Spinal cord (tissue), 10 donors: ENCODE data around the gene RIMS3. TPM values are rescaled to one million over a fixed set of nuclear protein-coding genes. Genes with fewer than 3 reads are reported as not detected.
"Not testable (repeated sequence)": the region's sequence is repeated elsewhere in the genome, so short reads cannot be mapped to it uniquely, and the experiment has no call there.

Experiments used
- DNase-seq, 6 donors: peaks; one replicate each; pipeline versions ENCODE4 v3.0.0 to v3.0.0-alpha.2; 2013 to 2015; ENCODE audit warnings: low spot score in 6 of 6, low read depth in 4 of 6
- H3K27ac ChIP-seq: one replicate; pipeline ENCODE4 v1.5.1; 2013; ENCODE audit warnings: low read depth, low read length, control low read depth
- H3K27me3 ChIP-seq: one replicate; pipeline ENCODE4 v1.6.1; 2013; ENCODE audit warnings: low read length; ENCODE audit not compliant: control insufficient read depth, insufficient read depth
- H3K36me3 ChIP-seq: one replicate; pipeline ENCODE4 v1.6.1; 2013; ENCODE audit warnings: low read length; ENCODE audit not compliant: control insufficient read depth, insufficient read depth
- H3K4me1 ChIP-seq: one replicate; pipeline ENCODE4 v1.6.1; 2013; ENCODE audit warnings: low read length; ENCODE audit not compliant: control insufficient read depth, insufficient read depth
- H3K4me3 ChIP-seq: one replicate; pipeline ENCODE4 v1.5.1; 2013; ENCODE audit warnings: low read depth, low read length, control low read depth
- H3K9me3 ChIP-seq: one replicate; pipeline ENCODE4 v1.6.1; 2013; ENCODE audit warnings: low read length; ENCODE audit not compliant: control insufficient read depth, insufficient read depth
- WGBS: methylation state at CpG from one replicate; pipeline ENCODE4 v1.1.5; 2013; ENCODE audit warnings: missing lambda C conversion rate; ENCODE audit not compliant: insufficient coverage; 5-methylcytosine and 5-hydroxymethylcytosine counted together
- polyA plus RNA-seq, 2 donors: library from polyadenylated mRNA; unstranded; fragments of 120-200 nt; gene quantifications; one replicate each; pipeline ENCODE4 v1.2.1, GENCODE V29; 2013; ENCODE audit not compliant: insufficient read length in 2 of 2
- total RNA-seq, 2 donors: library from RNA; depleted of rRNA in 1 of 2; stranded (reverse); fragments of 120-200 nt in 1 of 2; fragments of >200 nt in 1 of 2; gene quantifications; one replicate each; pipeline versions ENCODE4 v1.2.3 to v1.2.4, GENCODE V29; 2013 to 2014
- donor health status: healthy.

Gene RIMS3
- total and polyA plus RNA-seq, 4 donors, result 14.1 to 42.2 (median 36.1) TPM

- Histone ChIP-seq H3K4me1 (no peaks in the 10 kb centered on the region), H3K9me3 (no peaks in the 10 kb centered on the region), H3K27me3 (no peaks in the 10 kb centered on the region), H3K4me3 (no peak overlapping the region), H3K36me3 (no peaks in the 10 kb centered on the region), H3K27ac (no peak overlapping the region)
- no peak for DNase-seq
- WGBS, result no CpG with 5 or more reads among the region's 4 CpGs
Measured at GRCh38 chr1:40706626-40707025, 41.1 kb upstream of the RIMS3 start.

GRCh38 chr1:40704817-40705733 lies 39.6 kb upstream of the RIMS3 start:
- Histone ChIP-seq H3K4me3 (no peak overlapping the region), H3K27me3 (no peaks in the 10 kb centered on the region), H3K27ac (no peak overlapping the region), H3K9me3 (no peaks in the 10 kb centered on the region), H3K4me1 (no peaks in the 10 kb centered on the region), H3K36me3 (no peaks in the 10 kb centered on the region)
- WGBS, result no CpG with 5 or more reads among the region's 3 CpGs
- DNase-seq, result no peak

- Histone ChIP-seq H3K27me3 (no peaks in the 10 kb centered on the region), H3K9me3 (no peaks in the 10 kb centered on the region), H3K4me3 (no peak overlapping the region), H3K36me3 (no peaks in the 10 kb centered on the region), H3K27ac (no peak overlapping the region), H3K4me1 (no peaks in the 10 kb centered on the region)
- 89% methylated on average over 1 of the region's 3 CpGs for WGBS
- DNase-seq, result no peak
Measured at GRCh38 chr1:40703316-40703715, 37.8 kb upstream of the RIMS3 start.

GRCh38 chr1:40702810-40703209 lies 37.3 kb upstream of the RIMS3 start:
- H3K9me3 ChIP-seq, H3K27me3 ChIP-seq, H3K4me3 ChIP-seq, H3K27ac ChIP-seq, DNase-seq, H3K4me1 ChIP-seq, H3K36me3 ChIP-seq: not testable (repeated sequence)
- WGBS, result 98% methylated on average over 6 of the region's 9 CpGs

- Histone ChIP-seq H3K27me3 (no peaks in the 10 kb centered on the region), H3K9me3 (no peaks in the 10 kb centered on the region), H3K4me1 (no peaks in the 10 kb centered on the region), H3K27ac (no peak overlapping the region), H3K36me3 (no peaks in the 10 kb centered on the region), H3K4me3 (no peak overlapping the region)
- 70% methylated on average over 2 of the region's 3 CpGs for WGBS
- no peak for DNase-seq
Measured at GRCh38 chr1:40701684-40702083, 36.2 kb upstream of the RIMS3 start.

GRCh38 chr1:40699787-40700186 lies 34.3 kb upstream of the RIMS3 start:
- H3K27ac ChIP-seq, result no peak overlapping the region
- no peaks in the 10 kb centered on the region for H3K27me3 ChIP-seq
- 100% methylated on average over 3 of the region's 6 CpGs for WGBS
- no peaks in the 10 kb centered on the region for H3K9me3 ChIP-seq
- no peaks in the 10 kb centered on the region for H3K4me1 ChIP-seq
- H3K4me3 ChIP-seq, result no peak overlapping the region
- DNase-seq, result no peak
- no peaks in the 10 kb centered on the region for H3K36me3 ChIP-seq

GRCh38 chr1:40697436-40697835 lies 32.0 kb upstream of the RIMS3 start:
- no peak overlapping the region for H3K4me3 ChIP-seq
- WGBS, result no CpG with 5 or more reads among the region's 5 CpGs
- no peaks in the 10 kb centered on the region for H3K27me3 ChIP-seq
- DNase-seq, result no peak
- H3K36me3 ChIP-seq, result no peaks in the 10 kb centered on the region
- H3K9me3 ChIP-seq, result no peaks in the 10 kb centered on the region
- H3K4me1 ChIP-seq, result peaks cover 1% of the 10 kb centered on the region
- no peak overlapping the region for H3K27ac ChIP-seq

GRCh38 chr1:40696294-40696693 lies 30.8 kb upstream of the RIMS3 start:
- Histone ChIP-seq H3K36me3 (no peaks in the 10 kb centered on the region), H3K9me3 (no peaks in the 10 kb centered on the region), H3K27me3 (no peaks in the 10 kb centered on the region), H3K4me3 (no peak overlapping the region), H3K4me1 (peaks cover 6% of the 10 kb centered on the region), H3K27ac (no peak overlapping the region)
- WGBS, result 86% methylated on average over 4 of the region's 4 CpGs
- no peak for DNase-seq

- H3K27ac ChIP-seq, result no peak overlapping the region
- no peaks in the 10 kb centered on the region for H3K27me3 ChIP-seq
- no peaks in the 10 kb centered on the region for H3K9me3 ChIP-seq
- no CpG with 5 or more reads among the region's 2 CpGs for whole genome bisulfite sequencing
- DNase-seq, result no peak
- peaks cover 6% of the 10 kb centered on the region for H3K4me1 ChIP-seq
- no peak overlapping the region for H3K4me3 ChIP-seq
- no peaks in the 10 kb centered on the region for H3K36me3 ChIP-seq
Measured at GRCh38 chr1:40694353-40694874, 28.9 kb upstream of the RIMS3 start.

- Histone ChIP-seq H3K4me3 (no peak overlapping the region), H3K27me3 (no peaks in the 10 kb centered on the region), H3K4me1 (peaks cover 6% of the 10 kb centered on the region), H3K36me3 (no peaks in the 10 kb centered on the region), H3K27ac (peak overlapping the region; percentile 100), H3K9me3 (no peaks in the 10 kb centered on the region)
- DNase-seq, result no peak
- no CpG with 5 or more reads among the region's 1 CpG for WGBS
Measured at GRCh38 chr1:40693425-40693824, 27.9 kb upstream of the RIMS3 start.
